DMS153 treated with DMSO at 0.1 percent for 48 hours (cell line): Measurements from ENCODE around the gene FRMD4A.
"Not testable (repeated sequence)": the region's sequence is repeated elsewhere in the genome, so short reads cannot be mapped to it uniquely, and the experiment has no call there.

Source experiments
- DNase-seq: peaks from one replicate; lab custom pipeline; 2025; ENCODE audit not compliant: unreplicated experiment; lab: John Stamatoyannopoulos, UW

Gene FRMD4A

GRCh38 chr10:13959443-13960359, 371.0 kb downstream of the FRMD4A start:
- no peak for DNase-seq

GRCh38 chr10:13957856-13958255, 372.9 kb downstream of the FRMD4A start:
- no peak for DNase-seq

GRCh38 chr10:13956826-13957225, 373.9 kb downstream of the FRMD4A start:
- no peak for DNase-seq

GRCh38 chr10:13955409-13956068, 375.2 kb downstream of the FRMD4A start:
- DNase-seq: no peak

- DNase-seq: not testable (repeated sequence)
Observed at GRCh38 chr10:13954195-13954594, 376.5 kb downstream of the FRMD4A start.

- no peak for DNase-seq
Observed at GRCh38 chr10:13953371-13953770, 377.4 kb downstream of the FRMD4A start.

GRCh38 chr10:13950543-13950939, 380.2 kb downstream of the FRMD4A start:
- DNase-seq: no peak

- DNase-seq: no peak
Observed at GRCh38 chr10:13949844-13950542, 380.7 kb downstream of the FRMD4A start.

- no peak for DNase-seq
Observed at GRCh38 chr10:13946209-13946460, 384.6 kb downstream of the FRMD4A start.

GRCh38 chr10:13945390-13946208, 385.1 kb downstream of the FRMD4A start:
- no peak for DNase-seq

GRCh38 chr10:13944823-13945222, 385.9 kb downstream of the FRMD4A start:
- no peak for DNase-seq

- DNase-seq: no peak
Observed at GRCh38 chr10:13943735-13944398, 386.9 kb downstream of the FRMD4A start.

GRCh38 chr10:13942035-13942434, 388.7 kb downstream of the FRMD4A start:
- no peak for DNase-seq

GRCh38 chr10:13939391-13939790, 391.3 kb downstream of the FRMD4A start:
- no peak for DNase-seq

GRCh38 chr10:13938950-13939349, 391.8 kb downstream of the FRMD4A start:
- DNase-seq: no peak

- DNase-seq: no peak
Observed at GRCh38 chr10:13936826-13937225, 393.9 kb downstream of the FRMD4A start.

GRCh38 chr10:13930120-13930519, 400.6 kb downstream of the FRMD4A start:
- no peak for DNase-seq

- DNase-seq: no peak
Observed at GRCh38 chr10:13928451-13928850, 402.3 kb downstream of the FRMD4A start.

- no peak for DNase-seq
Observed at GRCh38 chr10:13925971-13926780, 404.5 kb downstream of the FRMD4A start.
